ENCODE data around the gene GCNT4. TPM values are rescaled to one million over a fixed set of nuclear protein-coding genes. Genes with fewer than 3 reads are reported as not detected.

The GCNT4 gene
- polyA plus RNA-seq, 2 of the 4 experiments (the other 2 are of a cell fraction): 0.28 to 0.39 TPM

GRCh38 chr5:75028090-75028489, 24.3 kb downstream of the GCNT4 start:
- no peak overlapping the region for H3K27ac ChIP-seq
- 52% methylated on average over 3 of the region's 3 CpGs for WGBS (ENCODE audit: missing lambda C conversion rate)
- TF ChIP-seq HEYL (CRISPR knock-in tag; IDR thresholded peaks at IDR 0.05): no peak
- TF ChIP-seq RFX5 (IDR thresholded peaks at IDR 0.05): no peak
- no peak for TF ChIP-seq RAD21 (conservative IDR thresholded peaks at IDR 0.05 in 1 of 2, IDR thresholded peaks at IDR 0.05 in 1 of 2)
- TF ChIP-seq ZSCAN20 (CRISPR knock-in tag; IDR thresholded peaks at IDR 0.05): no peak
- no peak for TF ChIP-seq RARB (CRISPR knock-in tag; IDR thresholded peaks at IDR 0.05)
- FAIRE-seq (peak; percentile 7), DNase-seq (ENCODE audit: low read depth in 1 of 2, low spot score in 1 of 2) (no peak), ATAC-seq (no peak)
- no peak overlapping the region for H3K4me2 ChIP-seq
- ChIA-PET POLR2A (no interaction called here), CTCF (interaction anchor here (1.2 kb wide), 1 partner anchor 22 kb away, joined by 4 read pairs; no protein-coding TSS in a partner anchor)
- no peaks in the 10 kb centered on the region for H3K4me1 ChIP-seq
- no peak overlapping the region for H3K4me3 ChIP-seq
- no peaks in the 10 kb centered on the region for H3K9me3 ChIP-seq

GRCh38 chr5:75023368-75024159, 28.8 kb downstream of the GCNT4 start:
- FAIRE-seq (no peak), DNase-seq (ENCODE audit: low read depth in 1 of 2, low spot score in 1 of 2) (no peak), ATAC-seq (no peak)
- TF ChIP-seq FOXS1 (CRISPR knock-in tag; IDR thresholded peaks at IDR 0.05) (no peak), ATOH8 (CRISPR knock-in tag; IDR thresholded peaks at IDR 0.05; ENCODE audit: low read depth) (no peak), RNF2 (IDR thresholded peaks at IDR 0.05; ENCODE audit: borderline replicate concordance, low read depth) (no peak), REST (IDR thresholded peaks at IDR 0.05) (no peak), HES2 (IDR thresholded peaks at IDR 0.05) (no peak), ZC3H11A (IDR thresholded peaks at IDR 0.05) (no peak), JUNB (IDR thresholded peaks at IDR 0.05) (no peak), POLR2A (IDR thresholded peaks at IDR 0.05; ENCODE audit: low read length) (no peak), HDAC2 (IDR thresholded peaks at IDR 0.05) (no peak), CHD2 (IDR thresholded peaks at IDR 0.05; ENCODE audit: low read length, partially characterized antibody) (no peak), CTCF (IDR thresholded peaks at IDR 0.05) (no peak), EHF (CRISPR knock-in tag; IDR thresholded peaks at IDR 0.05) (no peak), FOSL2 (IDR thresholded peaks at IDR 0.05) (no peak), FOSL2 (CRISPR knock-in tag; IDR thresholded peaks at IDR 0.05) (no peak), RAD21 (conservative IDR thresholded peaks at IDR 0.05 in 1 of 2, IDR thresholded peaks at IDR 0.05 in 1 of 2) (no peak), BCL3 (IDR thresholded peaks at IDR 0.05) (no peak), HEYL (CRISPR knock-in tag; IDR thresholded peaks at IDR 0.05) (no peak)
- Histone ChIP-seq H3K4me1 (no peaks in the 10 kb centered on the region), H3K27ac (no peak overlapping the region), H3K4me2 (no peak overlapping the region), H3K9me3 (no peaks in the 10 kb centered on the region), H3K4me3 (no peak overlapping the region)
- ChIA-PET CTCF (interaction anchor here (0.5 to 1.7 kb wide), 3 partner anchors 14 to 57 kb away, joined by 4 to 8 read pairs (median 6); no protein-coding TSS in a partner anchor), POLR2A (no interaction called here)
- WGBS (ENCODE audit: missing lambda C conversion rate): 47% methylated on average over 9 of the region's 9 CpGs

Data from A549 (cell line).